Upper lobe of left lung (tissue), 6 donors: Measurements from ENCODE around the gene DRC1. TPM values are rescaled to one million over a fixed set of nuclear protein-coding genes. Genes with fewer than 3 reads are reported as not detected.

Experiments used
- ATAC-seq, 2 donors: fragments of 200-7000 bp; cut with Tn5 transposase; one replicate each; pipeline ENCODE4 v1.9.1; 2022; ENCODE audit warnings: mild to moderate bottlenecking in 2 of 2, moderate library complexity in 2 of 2; ENCODE audit not compliant: low FRiP score in 2 of 2
- DNase-seq, 2 donors: peaks; one replicate each; pipeline ENCODE4 v3.0.0-alpha.2; 2019 to 2020
- H3K27ac ChIP-seq, 4 donors: fragments of 200-600 bp; sonication (generic); one replicate each; pipeline ENCODE4 v1.5.1; 2016 to 2019
- H3K27me3 ChIP-seq, 4 donors: fragments of 200-600 bp; sonication (generic); one replicate each; pipeline ENCODE4 v1.5.1; 2017 to 2019
- H3K36me3 ChIP-seq, 4 donors: fragments of 200-600 bp; sonication (generic); one replicate each; pipeline ENCODE4 v1.5.1; 2016 to 2019
- H3K4me1 ChIP-seq, 4 donors: fragments of 200-600 bp; sonication (generic); one replicate each; pipeline ENCODE4 v1.5.1; 2018 to 2019
- H3K4me3 ChIP-seq, 4 donors: fragments of 200-600 bp; sonication (generic); one replicate each; pipeline ENCODE4 v1.5.1; 2017 to 2019; ENCODE audit warnings: mild to moderate bottlenecking in 2 of 4, moderate library complexity in 1 of 4
- H3K9me3 ChIP-seq, 4 donors: fragments of 200-600 bp; sonication (generic); one replicate each; pipeline ENCODE4 v1.5.1; 2018 to 2019
- EP300 ChIP-seq, 4 donors: sonication (generic); formaldehyde crosslinking; IDR thresholded peaks; one replicate each; pipeline ENCODE4 v1.5.1; 2017; ENCODE audit warnings: antibody characterized with exemption in 4 of 4, control low read depth in 2 of 4
- POLR2A ChIP-seq, 4 donors: fragments of 450-650 bp; IDR thresholded peaks; one replicate each; pipeline ENCODE4 v1.5.1; 2016 to 2017; ENCODE audit warnings: antibody characterized with exemption in 4 of 4, mild to moderate bottlenecking in 2 of 4
- POLR2AphosphoS5 ChIP-seq, 2 donors: sonication (generic); formaldehyde crosslinking; IDR thresholded peaks; one replicate each; pipeline ENCODE4 v1.5.1; 2017; ENCODE audit warnings: antibody characterized with exemption in 2 of 2
- WGBS, 2 donors: methylation state at CpG; one replicate each; pipeline ENCODE4 v1.1.5; 2017 to 2018; 5-methylcytosine and 5-hydroxymethylcytosine counted together
- total RNA-seq, 6 donors: library from RNA; depleted of rRNA in 4 of 6; stranded (reverse); fragments of >200 nt in 4 of 6; gene quantifications; one replicate each; pipeline versions ENCODE4 v1.1.0 to v1.2.1, GENCODE V29; 2016 to 2021
- TF ChIP-seq, protein P1 (sequence below), 6 experiments: fragments of 450-650 bp in 4 of 6; fragments of 200-600 bp in 2 of 6; sonication (generic) in 2 of 6; IDR thresholded peaks; one replicate each; pipeline ENCODE4 v1.5.1; 2016 to 2019; ENCODE audit warnings: antibody characterized with exemption in 6 of 6
- donor health status: DM: no; HTN: no; CAD: no; lungs with moderate emphysema.
- donor health status: DM: no; HTN: yes; CAD: no; lungs with severe emphysema.

The DRC1 gene
- total RNA-seq, 6 donors from 2014 or later, result 0.17 to 27.4 (median 4.7) TPM

DNA sequence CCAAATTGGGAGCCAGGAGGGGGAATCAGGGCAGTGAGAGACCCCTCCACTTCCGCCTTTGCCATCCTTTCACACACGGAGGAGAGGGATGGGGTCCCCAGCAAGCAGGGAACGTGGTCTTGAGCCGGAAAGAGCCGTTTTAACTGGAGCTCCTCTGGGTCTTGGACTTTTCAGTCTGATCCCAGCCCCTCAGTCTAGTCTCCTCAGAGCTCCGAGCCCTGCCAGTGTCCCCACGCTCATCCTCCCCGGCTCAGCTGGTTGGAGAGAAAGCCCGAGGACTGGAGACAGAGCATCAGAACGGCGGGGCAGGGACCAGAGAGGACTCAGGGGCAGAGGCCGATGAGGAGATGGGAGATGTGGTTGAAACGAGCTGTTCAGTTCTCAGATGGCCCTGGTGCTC, 102.3 kb downstream of the DRC1 start:
- TF ChIP-seq, protein P1, sequence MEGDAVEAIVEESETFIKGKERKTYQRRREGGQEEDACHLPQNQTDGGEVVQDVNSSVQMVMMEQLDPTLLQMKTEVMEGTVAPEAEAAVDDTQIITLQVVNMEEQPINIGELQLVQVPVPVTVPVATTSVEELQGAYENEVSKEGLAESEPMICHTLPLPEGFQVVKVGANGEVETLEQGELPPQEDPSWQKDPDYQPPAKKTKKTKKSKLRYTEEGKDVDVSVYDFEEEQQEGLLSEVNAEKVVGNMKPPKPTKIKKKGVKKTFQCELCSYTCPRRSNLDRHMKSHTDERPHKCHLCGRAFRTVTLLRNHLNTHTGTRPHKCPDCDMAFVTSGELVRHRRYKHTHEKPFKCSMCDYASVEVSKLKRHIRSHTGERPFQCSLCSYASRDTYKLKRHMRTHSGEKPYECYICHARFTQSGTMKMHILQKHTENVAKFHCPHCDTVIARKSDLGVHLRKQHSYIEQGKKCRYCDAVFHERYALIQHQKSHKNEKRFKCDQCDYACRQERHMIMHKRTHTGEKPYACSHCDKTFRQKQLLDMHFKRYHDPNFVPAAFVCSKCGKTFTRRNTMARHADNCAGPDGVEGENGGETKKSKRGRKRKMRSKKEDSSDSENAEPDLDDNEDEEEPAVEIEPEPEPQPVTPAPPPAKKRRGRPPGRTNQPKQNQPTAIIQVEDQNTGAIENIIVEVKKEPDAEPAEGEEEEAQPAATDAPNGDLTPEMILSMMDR (IDR thresholded peaks at IDR 0.05), result no peak
- no peak for TF ChIP-seq EP300 (IDR thresholded peaks at IDR 0.05)
- TF ChIP-seq POLR2AphosphoS5 (IDR thresholded peaks at IDR 0.05), result no peak
- TF ChIP-seq POLR2A (IDR thresholded peaks at IDR 0.05), result no peak
- Histone ChIP-seq H3K4me1 (peaks cover 0 to 11% (median 10%) of the 10 kb centered on the region in 4 donors), H3K27me3 (no peaks in the 10 kb centered on the region), H3K4me3 (peak overlapping the region in 3 of 4 donors; percentile 39 to 54 (median 51)), H3K9me3 (no peaks in the 10 kb centered on the region), H3K36me3 (no peaks in the 10 kb centered on the region), H3K27ac (no peak overlapping the region)
- 53 to 60% methylated on average over 10 to 13 of the region's 13 CpGs for WGBS, 2 donors
- DNase-seq (no peak), ATAC-seq (no peak)

GRCh38 chr2:26506279-26506678, 104.6 kb downstream of the DRC1 start:
- no peak overlapping the region for H3K4me3 ChIP-seq
- H3K4me1 ChIP-seq, result peaks cover 0 to 11% (median 10%) of the 10 kb centered on the region in 4 donors
- H3K36me3 ChIP-seq, result no peaks in the 10 kb centered on the region
- no peak for ATAC-seq
- TF ChIP-seq POLR2A (IDR thresholded peaks at IDR 0.05) (no peak), POLR2AphosphoS5 (IDR thresholded peaks at IDR 0.05) (no peak), EP300 (IDR thresholded peaks at IDR 0.05) (no peak)
- TF ChIP-seq, protein P1 (IDR thresholded peaks at IDR 0.05), result no peak
- DNase-seq, result peak in 1 of 2 donors; percentile 38
- no peaks in the 10 kb centered on the region for H3K27me3 ChIP-seq
- 77 to 86% methylated on average over 4 of the region's 4 CpGs for WGBS, 2 donors
- no peak overlapping the region for H3K27ac ChIP-seq
- no peaks in the 10 kb centered on the region for H3K9me3 ChIP-seq

Other genes starting within 250 kb of the DRC1 start
- 1 to 10 TPM in 1 of 6 donors, under 1 TPM in 4, not detected in 1; 0.22 to 2.6 (median 0.49) TPM for gene GAREM2, start 228.8 kb upstream of the DRC1 start, total RNA-seq
- gene HADHA, start 157.3 kb upstream of the DRC1 start, total RNA-seq, result 100 to 1,000 TPM in 4 of 6 donors, 10 to 100 TPM in 2; 61.8 to 120 (median 110) TPM
- gene HADHB, start 157.0 kb upstream of the DRC1 start, total RNA-seq, result 100 to 1,000 TPM in 2 of 6 donors, 10 to 100 TPM in 4; 67.1 to 124 (median 91.2) TPM
- 10 to 100 TPM in 5 of 6 donors, 1 to 10 TPM in 1; 6.8 to 21.6 (median 17.2) TPM for gene SELENOI, start 55.8 kb upstream of the DRC1 start, total RNA-seq
- gene ADGRF3, start 55.1 kb upstream of the DRC1 start, total RNA-seq, result 1 to 10 TPM in 1 of 6 donors, under 1 TPM in 4, not detected in 1; 0.15 to 2.1 (median 0.30) TPM
- gene OTOF, start 76.2 kb downstream of the DRC1 start, total RNA-seq, result under 1 TPM in 3 of 6 donors, not detected in 3; 0.10 to 0.15 (median 0.11) TPM
- not detected for gene CIB4, start 239.4 kb downstream of the DRC1 start, total RNA-seq